Liver (tissue), 9 donors: Measurements from ENCODE around the gene DPM2. TPM values are rescaled to one million over a fixed set of nuclear protein-coding genes. Genes with fewer than 3 reads are reported as not detected.

Experiments
- DNase-seq: peaks from one replicate; pipeline ENCODE4 v3.0.0-alpha.2; 2017; ENCODE audit warnings: low spot score
- H3K27ac ChIP-seq, 2 donors: one replicate each; pipeline ENCODE4 v1.7.0; 2013; ENCODE audit warnings: inconsistent platforms in 2 of 2, low read length in 2 of 2, control low read depth in 1 of 2, low read depth in 1 of 2, mild to moderate bottlenecking in 1 of 2
- H3K27me3 ChIP-seq, 4 donors: one replicate each; pipeline versions ENCODE4 v1.6.1 to v1.7.0; 2013; ENCODE audit warnings: low read length in 3 of 4, inconsistent platforms in 1 of 4, mild to moderate bottlenecking in 1 of 4, moderate library complexity in 1 of 4; ENCODE audit not compliant: control insufficient read depth in 4 of 4, insufficient read depth in 4 of 4
- H3K36me3 ChIP-seq, 4 donors: one replicate each; pipeline versions ENCODE4 v1.6.1 to v1.7.0; 2013; ENCODE audit warnings: low read length in 3 of 4, mild to moderate bottlenecking in 3 of 4, low read depth in 1 of 4, moderate library complexity in 1 of 4; ENCODE audit not compliant: control insufficient read depth in 4 of 4, insufficient read depth in 3 of 4
- H3K4me1 ChIP-seq, 4 donors: one replicate each; pipeline versions ENCODE4 v1.6.1 to v1.7.0; 2013; ENCODE audit warnings: low read length in 3 of 4, mild to moderate bottlenecking in 3 of 4, moderate library complexity in 1 of 4; ENCODE audit not compliant: control insufficient read depth in 4 of 4, insufficient read depth in 4 of 4
- H3K4me3 ChIP-seq, 3 donors: one replicate each; pipeline versions ENCODE4 v1.6.1 to v1.7.0; 2013; ENCODE audit warnings: low read length in 3 of 3, control low read depth in 1 of 3, low read depth in 1 of 3, mild to moderate bottlenecking in 1 of 3
- H3K9ac ChIP-seq, 2 donors: one replicate each; pipeline ENCODE4 v1.7.0; 2013; ENCODE audit warnings: low read length in 2 of 2, mild to moderate bottlenecking in 2 of 2, moderate library complexity in 2 of 2, control low read depth in 1 of 2, low read depth in 1 of 2
- H3K9me3 ChIP-seq, 4 donors: one replicate each; pipeline versions ENCODE4 v1.6.1 to v1.7.0; 2013; ENCODE audit warnings: low read length in 3 of 4; ENCODE audit not compliant: control insufficient read depth in 4 of 4
- EGR1 ChIP-seq, 2 donors: IDR thresholded peaks; 2 replicates each; pipeline ENCODE4 v1.6.1; 2016 to 2018; ENCODE audit warnings: antibody characterized with exemption in 2 of 2, low read depth in 2 of 2
- FOXA1 ChIP-seq: IDR thresholded peaks from 2 replicates; pipeline ENCODE4 v1.6.1; 2016; ENCODE audit warnings: antibody characterized with exemption
- FOXA2 ChIP-seq: IDR thresholded peaks from 2 replicates; pipeline ENCODE4 v1.6.1; 2016; ENCODE audit warnings: antibody characterized with exemption
- GABPA ChIP-seq, 2 donors: IDR thresholded peaks in 1 of 2; conservative IDR thresholded peaks in 1 of 2; 2 replicates each; pipeline ENCODE4 v1.6.1; 2016; ENCODE audit warnings: antibody characterized with exemption in 2 of 2, mild to moderate bottlenecking in 1 of 2, moderate library complexity in 1 of 2
- HNF4A ChIP-seq, 2 donors: conservative IDR thresholded peaks; 2 replicates each; pipeline ENCODE4 v1.6.1; 2016; ENCODE audit warnings: antibody characterized with exemption in 2 of 2, mild to moderate bottlenecking in 2 of 2
- HNF4G ChIP-seq: IDR thresholded peaks from 2 replicates; pipeline ENCODE4 v1.6.1; 2016; ENCODE audit warnings: antibody characterized with exemption
- JUND ChIP-seq, 2 donors: IDR thresholded peaks; 2 replicates each; pipeline ENCODE4 v1.6.1; 2016; ENCODE audit warnings: antibody characterized with exemption in 2 of 2
- NR2F2 ChIP-seq: IDR thresholded peaks from 2 replicates; pipeline ENCODE4 v1.6.1; 2016; ENCODE audit warnings: antibody characterized with exemption
- RAD21 ChIP-seq, 2 donors: IDR thresholded peaks; 2 replicates each; pipeline ENCODE4 v1.6.1; 2016; ENCODE audit warnings: antibody characterized with exemption in 2 of 2, mild to moderate bottlenecking in 2 of 2
- RXRA ChIP-seq, 2 donors: IDR thresholded peaks; 2 replicates each; pipeline ENCODE4 v1.6.1; 2017 to 2018; ENCODE audit warnings: antibody characterized with exemption in 2 of 2, mild to moderate bottlenecking in 1 of 2
- SP1 ChIP-seq: IDR thresholded peaks from 2 replicates; pipeline ENCODE4 v1.6.1; 2018; ENCODE audit warnings: antibody characterized with exemption, mild to moderate bottlenecking
- TAF1 ChIP-seq: conservative IDR thresholded peaks from 2 replicates; pipeline ENCODE4 v1.6.1; 2016; ENCODE audit warnings: antibody characterized with exemption, mild to moderate bottlenecking
- YY1 ChIP-seq: IDR thresholded peaks from 2 replicates; pipeline ENCODE4 v1.6.1; 2016; ENCODE audit warnings: antibody characterized with exemption, mild to moderate bottlenecking
- ZBTB33 ChIP-seq: IDR thresholded peaks from 2 replicates; pipeline ENCODE4 v1.6.1; 2016; ENCODE audit warnings: antibody characterized with exemption
- WGBS: extraction: QIAGEN DNeasy Blood & Tissue Kit; methylation state at CpG from one replicate; pipeline ENCODE4 v1.1.7; 2013; 5-methylcytosine and 5-hydroxymethylcytosine counted together
- polyA plus RNA-seq, 2 donors: library from polyadenylated mRNA; stranded (reverse) in 1 of 2; unstranded in 1 of 2; fragments of 200-250 nt in 1 of 2; fragments of >200 nt in 1 of 2; fragmentation: Nextera tagmentation in 1 of 2; extraction: Ambion mirVana in 1 of 2; gene quantifications; one replicate each; pipeline versions ENCODE4 v1.2.1 to v1.2.3, GENCODE V29; 2013 to 2015
- total RNA-seq, 2 donors: library from RNA; depleted of rRNA; stranded (reverse); fragments of >200 nt; gene quantifications; one replicate each; pipeline ENCODE4 v1.2.3, GENCODE V29; 2014
- TF ChIP-seq, protein P1 (sequence below): fragments of 150-350 bp; IDR thresholded peaks from 2 replicates; pipeline ENCODE4 v1.5.1; 2017; ENCODE audit warnings: improper control_type of control experiment, low read depth, low read length; ENCODE audit not compliant: missing input control
- TF ChIP-seq, protein P2 (sequence below): IDR thresholded peaks from 2 replicates; pipeline ENCODE4 v1.6.1; 2016; ENCODE audit warnings: antibody characterized with exemption, mild to moderate bottlenecking
- TF ChIP-seq, protein P3 (sequence below): IDR thresholded peaks from 2 replicates; pipeline ENCODE4 v1.6.1; 2016; ENCODE audit warnings: antibody characterized with exemption
- TF ChIP-seq, protein P4 (sequence below): IDR thresholded peaks from 2 replicates; pipeline ENCODE4 v1.6.1; 2016; ENCODE audit warnings: antibody characterized with exemption
- donor health status: healthy.
- donor health status: healthy.
- donor health status: healthy.
- donor health status: healthy.
- donor health status: healthy.

The DPM2 gene
- total and polyA plus RNA-seq, 4 donors, result 9.3 to 25.0 (median 22.0) TPM

- no peaks in the 10 kb centered on the region for H3K36me3 ChIP-seq
- H3K9ac ChIP-seq, result no peak overlapping the region
- no peak for DNase-seq
- TF ChIP-seq, protein P1, sequence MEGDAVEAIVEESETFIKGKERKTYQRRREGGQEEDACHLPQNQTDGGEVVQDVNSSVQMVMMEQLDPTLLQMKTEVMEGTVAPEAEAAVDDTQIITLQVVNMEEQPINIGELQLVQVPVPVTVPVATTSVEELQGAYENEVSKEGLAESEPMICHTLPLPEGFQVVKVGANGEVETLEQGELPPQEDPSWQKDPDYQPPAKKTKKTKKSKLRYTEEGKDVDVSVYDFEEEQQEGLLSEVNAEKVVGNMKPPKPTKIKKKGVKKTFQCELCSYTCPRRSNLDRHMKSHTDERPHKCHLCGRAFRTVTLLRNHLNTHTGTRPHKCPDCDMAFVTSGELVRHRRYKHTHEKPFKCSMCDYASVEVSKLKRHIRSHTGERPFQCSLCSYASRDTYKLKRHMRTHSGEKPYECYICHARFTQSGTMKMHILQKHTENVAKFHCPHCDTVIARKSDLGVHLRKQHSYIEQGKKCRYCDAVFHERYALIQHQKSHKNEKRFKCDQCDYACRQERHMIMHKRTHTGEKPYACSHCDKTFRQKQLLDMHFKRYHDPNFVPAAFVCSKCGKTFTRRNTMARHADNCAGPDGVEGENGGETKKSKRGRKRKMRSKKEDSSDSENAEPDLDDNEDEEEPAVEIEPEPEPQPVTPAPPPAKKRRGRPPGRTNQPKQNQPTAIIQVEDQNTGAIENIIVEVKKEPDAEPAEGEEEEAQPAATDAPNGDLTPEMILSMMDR, result no peak
- no peak for TF ChIP-seq FOXA2
- peak; percentile 38 to 60 for TF ChIP-seq HNF4A (conservative IDR thresholded peaks at IDR 0.05)
- peak; percentile 74 to 86 for TF ChIP-seq RXRA (IDR thresholded peaks at IDR 0.05)
- peak; percentile 82 for TF ChIP-seq SP1
- no peak for TF ChIP-seq TAF1
- TF ChIP-seq JUND (IDR thresholded peaks at IDR 0.05), result peak; percentile 96 to 97
- peak; percentile 61 for TF ChIP-seq YY1
- TF ChIP-seq FOXA1, result no peak
- no peak for TF ChIP-seq NR2F2
- TF ChIP-seq, protein P2, sequence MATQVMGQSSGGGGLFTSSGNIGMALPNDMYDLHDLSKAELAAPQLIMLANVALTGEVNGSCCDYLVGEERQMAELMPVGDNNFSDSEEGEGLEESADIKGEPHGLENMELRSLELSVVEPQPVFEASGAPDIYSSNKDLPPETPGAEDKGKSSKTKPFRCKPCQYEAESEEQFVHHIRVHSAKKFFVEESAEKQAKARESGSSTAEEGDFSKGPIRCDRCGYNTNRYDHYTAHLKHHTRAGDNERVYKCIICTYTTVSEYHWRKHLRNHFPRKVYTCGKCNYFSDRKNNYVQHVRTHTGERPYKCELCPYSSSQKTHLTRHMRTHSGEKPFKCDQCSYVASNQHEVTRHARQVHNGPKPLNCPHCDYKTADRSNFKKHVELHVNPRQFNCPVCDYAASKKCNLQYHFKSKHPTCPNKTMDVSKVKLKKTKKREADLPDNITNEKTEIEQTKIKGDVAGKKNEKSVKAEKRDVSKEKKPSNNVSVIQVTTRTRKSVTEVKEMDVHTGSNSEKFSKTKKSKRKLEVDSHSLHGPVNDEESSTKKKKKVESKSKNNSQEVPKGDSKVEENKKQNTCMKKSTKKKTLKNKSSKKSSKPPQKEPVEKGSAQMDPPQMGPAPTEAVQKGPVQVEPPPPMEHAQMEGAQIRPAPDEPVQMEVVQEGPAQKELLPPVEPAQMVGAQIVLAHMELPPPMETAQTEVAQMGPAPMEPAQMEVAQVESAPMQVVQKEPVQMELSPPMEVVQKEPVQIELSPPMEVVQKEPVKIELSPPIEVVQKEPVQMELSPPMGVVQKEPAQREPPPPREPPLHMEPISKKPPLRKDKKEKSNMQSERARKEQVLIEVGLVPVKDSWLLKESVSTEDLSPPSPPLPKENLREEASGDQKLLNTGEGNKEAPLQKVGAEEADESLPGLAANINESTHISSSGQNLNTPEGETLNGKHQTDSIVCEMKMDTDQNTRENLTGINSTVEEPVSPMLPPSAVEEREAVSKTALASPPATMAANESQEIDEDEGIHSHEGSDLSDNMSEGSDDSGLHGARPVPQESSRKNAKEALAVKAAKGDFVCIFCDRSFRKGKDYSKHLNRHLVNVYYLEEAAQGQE, result peak; percentile 32
- peak in 1 of 2 donors; percentile 83 for TF ChIP-seq EGR1 (IDR thresholded peaks at IDR 0.05; ENCODE audit: low read depth in 2 of 2)
- TF ChIP-seq GABPA (IDR thresholded peaks at IDR 0.05 in 1 of 2, conservative IDR thresholded peaks at IDR 0.05 in 1 of 2), result peak in 1 of 2 donors; percentile 83
- TF ChIP-seq ZBTB33, result no peak
- TF ChIP-seq, protein P3, sequence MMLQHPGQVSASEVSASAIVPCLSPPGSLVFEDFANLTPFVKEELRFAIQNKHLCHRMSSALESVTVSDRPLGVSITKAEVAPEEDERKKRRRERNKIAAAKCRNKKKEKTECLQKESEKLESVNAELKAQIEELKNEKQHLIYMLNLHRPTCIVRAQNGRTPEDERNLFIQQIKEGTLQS, result peak; percentile 84
- TF ChIP-seq RAD21 (IDR thresholded peaks at IDR 0.05), result peak in 1 of 2 donors; percentile 33
- TF ChIP-seq HNF4G, result no peak
- TF ChIP-seq, protein P4, sequence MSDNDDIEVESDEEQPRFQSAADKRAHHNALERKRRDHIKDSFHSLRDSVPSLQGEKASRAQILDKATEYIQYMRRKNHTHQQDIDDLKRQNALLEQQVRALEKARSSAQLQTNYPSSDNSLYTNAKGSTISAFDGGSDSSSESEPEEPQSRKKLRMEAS, result peak; percentile 82
- H3K27me3 ChIP-seq, result no peaks in the 10 kb centered on the region
- H3K4me3 ChIP-seq, result no peak overlapping the region
- peaks cover 7 to 32% (median 18%) of the 10 kb centered on the region in 4 donors for H3K4me1 ChIP-seq
- no peaks in the 10 kb centered on the region for H3K9me3 ChIP-seq
- WGBS, result 48% methylated on average over 8 of the region's 8 CpGs
- H3K27ac ChIP-seq, result peak overlapping the region in 1 of 2 donors; percentile 29
These were observed 18.3 kb downstream of the DPM2 start for GRCh38 chr9:127919253-127919815.
